SU-DHL-6 (cell line): Measurements from ENCODE around the gene ERAP2.

Experiments
- H2AFZ ChIP-seq: fragments of 200-600 bp; sonication (generic); 2 replicates; pipeline ENCODE4 v1.6.1; 2014; ENCODE audit warnings: low read depth, mild to moderate bottlenecking, moderate library complexity, mixed read lengths, antibody characterized with exemption, low read length; ENCODE audit not compliant: severe bottlenecking
- H3F3A ChIP-seq: fragments of 200-600 bp; shearing (Covaris generic); 2 replicates; pipeline ENCODE4 v1.6.0; 2016; ENCODE audit warnings: antibody characterized with exemption, mild to moderate bottlenecking; ENCODE audit not compliant: insufficient read depth
- H3K27ac ChIP-seq: fragments of 200-600 bp; sonication (generic); 2 replicates; pipeline ENCODE4 v1.5.1; 2016; ENCODE audit warnings: low read depth, mild to moderate bottlenecking, low read length, moderate library complexity, mixed read lengths
- H3K27me3 ChIP-seq: fragments of 200-600 bp; sonication (generic), shearing (Covaris generic); 2 replicates; pipeline ENCODE4 v1.6.0; 2014; ENCODE audit warnings: mild to moderate bottlenecking, low read length
- H3K36me3 ChIP-seq: fragments of 200-600 bp; sonication (generic); 2 replicates; pipeline ENCODE4 v1.6.1; 2014; ENCODE audit warnings: mild to moderate bottlenecking, low read length, mixed read lengths
- H3K4me2 ChIP-seq: fragments of 300-600, 200-600 bp; shearing (Covaris generic), sonication (generic); 2 replicates; pipeline ENCODE4 v1.6.0; 2014; ENCODE audit warnings: low read length, low read depth, mild to moderate bottlenecking; ENCODE audit not compliant: poor library complexity, severe bottlenecking
- H3K4me3 ChIP-seq: fragments of 200-600 bp; sonication (generic); 2 replicates; pipeline ENCODE4 v1.5.1; 2014; ENCODE audit warnings: antibody characterized with exemption, low read length, mild to moderate bottlenecking, mixed read lengths; ENCODE audit not compliant: insufficient read depth, poor library complexity, severe bottlenecking
- H3K79me2 ChIP-seq: fragments of 200-600 bp; sonication (generic); 2 replicates; pipeline ENCODE4 v1.6.1; 2014; ENCODE audit warnings: mild to moderate bottlenecking, low read length, moderate library complexity; ENCODE audit not compliant: insufficient read depth
- H3K9ac ChIP-seq: fragments of 200-600 bp; sonication (generic); 2 replicates; pipeline ENCODE4 v1.7.0; 2014; ENCODE audit warnings: mild to moderate bottlenecking, low read length
- H3K9me2 ChIP-seq: fragments of 200-600 bp; sonication (generic); replicated peaks from 2 replicates; pipeline ENCODE4 v1.6.1; 2014; ENCODE audit warnings: low read length; ENCODE audit not compliant: insufficient read depth
- H3K9me3 ChIP-seq: fragments of 200-600 bp; sonication (generic); 2 replicates; pipeline ENCODE4 v1.6.1; 2014; ENCODE audit warnings: low read length, mixed read lengths; ENCODE audit not compliant: insufficient read depth
- H4K20me1 ChIP-seq: fragments of 200-600 bp; sonication (generic); 2 replicates; pipeline ENCODE4 v1.6.1; 2014; ENCODE audit warnings: low read depth, mild to moderate bottlenecking, antibody characterized with exemption, low read length, moderate library complexity, mixed read lengths
- CTCF ChIP-seq: fragments of 200-600 bp; sonication (generic); IDR thresholded peaks from one replicate; pipeline ENCODE4 v1.5.1; 2017; ENCODE audit warnings: antibody characterized with exemption, mild to moderate bottlenecking, low read length, moderate library complexity; ENCODE audit not compliant: insufficient read depth, poor library complexity, severe bottlenecking
- EZH2phosphoT487 ChIP-seq: fragments of 200-600 bp; sonication (generic), shearing (Covaris generic); conservative IDR thresholded peaks from 2 replicates; pipeline ENCODE4 v1.6.1; 2018; ENCODE audit warnings: mild to moderate bottlenecking, antibody characterized with exemption, low read length, moderate library complexity, mixed read lengths

ERAP2 gene

DNA sequence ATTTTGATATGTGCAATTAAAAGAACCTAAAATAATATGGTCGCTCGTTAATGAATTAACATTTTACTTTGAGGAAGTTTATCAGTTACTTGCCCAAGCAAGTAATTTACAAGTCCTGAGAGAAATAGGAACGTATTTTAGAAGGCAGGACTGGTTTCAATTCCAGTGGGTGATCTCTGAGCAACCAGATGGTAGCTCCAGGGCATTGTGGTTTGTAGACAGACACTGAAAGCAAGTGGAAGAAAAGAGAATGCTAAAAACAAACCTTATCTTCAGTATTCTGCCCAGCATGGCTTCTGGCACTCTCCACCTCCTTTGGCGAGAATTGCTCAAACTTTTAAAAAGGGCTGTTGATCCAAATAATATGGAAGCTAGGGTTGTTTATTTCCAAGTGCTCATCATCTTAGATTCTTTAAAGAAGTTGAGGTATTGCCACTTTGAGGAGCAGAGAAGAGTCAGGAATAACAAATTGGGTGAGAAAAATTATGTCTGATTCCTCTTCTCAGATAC, 31.8 kb upstream of the ERAP2 start:
- Histone ChIP-seq H3K36me3 (no peaks in the 10 kb centered on the region), H3K9me2 (no peaks in the 10 kb centered on the region), H3F3A (no peaks in the 10 kb centered on the region), H3K27ac (no peak overlapping the region), H2AFZ (peak overlapping the region; percentile 40), H3K9ac (no peak overlapping the region), H3K4me2 (no peak overlapping the region), H3K9me3 (no peaks in the 10 kb centered on the region), H3K4me3 (no peak overlapping the region), H3K79me2 (no peaks in the 10 kb centered on the region), H4K20me1 (no peaks in the 10 kb centered on the region), H3K27me3 (no peaks in the 10 kb centered on the region)
- TF ChIP-seq CTCF = no peak

DNA sequence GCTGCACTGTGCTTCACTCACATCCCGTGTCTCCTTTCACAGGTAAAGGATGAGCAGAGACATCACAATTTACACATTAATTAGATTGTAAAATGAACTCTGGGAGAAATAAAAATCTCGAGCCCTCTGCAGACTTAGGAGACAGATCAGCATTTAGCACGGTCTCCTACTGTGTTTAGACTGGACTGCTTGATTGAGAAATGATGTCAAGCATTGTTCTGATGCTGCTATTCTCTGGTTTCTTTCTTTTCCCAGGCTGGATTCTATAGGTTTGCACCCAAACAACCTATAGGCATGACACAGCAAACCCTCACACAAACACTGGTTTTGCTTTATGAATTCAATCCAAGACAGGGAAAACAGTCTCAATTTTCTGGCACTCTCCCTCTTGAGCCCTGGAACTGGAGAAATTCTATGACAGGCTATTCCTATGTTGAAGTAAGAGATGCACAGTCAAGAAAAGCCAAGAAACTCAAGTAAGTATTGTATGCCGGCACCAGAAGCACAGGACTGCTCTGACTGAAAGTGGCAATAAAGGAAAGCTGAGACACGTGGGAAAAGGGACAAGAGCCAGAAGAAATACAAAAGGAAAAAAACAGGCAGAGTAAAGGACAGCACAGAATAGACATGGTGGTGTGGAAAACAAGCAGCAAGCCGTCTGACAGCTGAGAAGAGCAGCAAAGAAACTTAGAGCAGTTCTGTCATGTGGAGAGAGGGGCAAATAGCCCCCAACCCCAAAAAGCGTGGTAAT, 24.8 kb upstream of the ERAP2 start:
- H3K27ac ChIP-seq = no peak overlapping the region
- no peaks in the 10 kb centered on the region for H4K20me1 ChIP-seq
- no peaks in the 10 kb centered on the region for H3K9me3 ChIP-seq
- no peak overlapping the region for H3K4me2 ChIP-seq
- H3K9me2 ChIP-seq = no peaks in the 10 kb centered on the region
- H3K4me3 ChIP-seq = no peak overlapping the region
- no peak overlapping the region for H3K9ac ChIP-seq
- no peaks in the 10 kb centered on the region for H3K27me3 ChIP-seq
- no peak for TF ChIP-seq EZH2phosphoT487
- no peaks in the 10 kb centered on the region for H3F3A ChIP-seq
- no peaks in the 10 kb centered on the region for H3K79me2 ChIP-seq
- no peaks in the 10 kb centered on the region for H3K36me3 ChIP-seq
- no peak overlapping the region for H2AFZ ChIP-seq

DNA sequence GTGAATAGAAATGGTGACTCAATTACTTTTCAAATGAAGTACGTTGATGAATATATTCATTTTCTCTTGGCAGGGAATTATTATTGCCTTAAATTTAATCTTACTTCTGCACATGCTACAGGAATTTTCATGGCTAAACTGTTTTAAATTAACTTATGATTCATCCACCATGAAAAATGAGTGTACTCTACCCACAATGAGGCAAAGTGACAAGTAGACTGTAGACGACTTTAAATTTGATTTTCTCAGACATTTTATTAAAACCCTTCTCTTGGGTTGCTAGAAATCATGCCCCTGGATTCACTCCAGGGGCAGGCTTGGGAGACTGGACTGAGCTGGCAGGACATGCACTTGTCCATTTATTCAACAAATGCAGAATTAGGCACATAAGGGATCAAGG, 23.5 kb upstream of the ERAP2 start:
- no peaks in the 10 kb centered on the region for H3K9me2 ChIP-seq
- no peaks in the 10 kb centered on the region for H3F3A ChIP-seq
- no peaks in the 10 kb centered on the region for H3K27me3 ChIP-seq
- no peak overlapping the region for H3K27ac ChIP-seq
- H4K20me1 ChIP-seq = no peaks in the 10 kb centered on the region
- TF ChIP-seq EZH2phosphoT487 (no peak), CTCF (no peak)
- no peak overlapping the region for H3K4me3 ChIP-seq
- H2AFZ ChIP-seq = no peak overlapping the region
- no peak overlapping the region for H3K9ac ChIP-seq
- H3K4me2 ChIP-seq = no peak overlapping the region
- H3K79me2 ChIP-seq = no peaks in the 10 kb centered on the region
- H3K36me3 ChIP-seq = no peaks in the 10 kb centered on the region
- H3K9me3 ChIP-seq = no peaks in the 10 kb centered on the region

DNA sequence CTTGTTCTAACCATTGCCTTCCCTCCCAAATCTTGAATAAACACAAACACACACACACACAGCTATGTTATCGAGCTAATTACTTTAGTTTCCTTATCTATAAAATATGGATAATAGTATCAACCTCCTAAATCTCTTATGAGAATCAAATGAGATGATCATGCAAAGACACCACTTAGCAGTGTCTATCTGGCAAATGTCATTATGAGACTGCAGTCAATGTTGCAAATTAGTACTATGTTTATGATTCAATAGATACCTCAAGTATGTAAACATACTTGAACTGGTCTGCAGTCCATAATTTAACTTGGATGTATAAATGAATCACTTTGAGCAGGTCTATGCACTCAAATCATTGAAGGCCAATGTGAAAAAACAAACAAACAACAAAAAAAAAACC, 22.2 kb upstream of the ERAP2 start:
- Histone ChIP-seq H3K9me2 (no peaks in the 10 kb centered on the region), H4K20me1 (no peaks in the 10 kb centered on the region), H3K9me3 (no peaks in the 10 kb centered on the region), H3K27ac (no peak overlapping the region), H3K9ac (no peak overlapping the region), H3F3A (no peaks in the 10 kb centered on the region), H3K79me2 (no peaks in the 10 kb centered on the region), H3K36me3 (no peaks in the 10 kb centered on the region), H3K4me3 (no peak overlapping the region), H3K4me2 (no peak overlapping the region), H2AFZ (no peak overlapping the region), H3K27me3 (no peaks in the 10 kb centered on the region)
- no peak for TF ChIP-seq EZH2phosphoT487
- TF ChIP-seq CTCF = no peak
